WI38 (cell line): ENCODE results near the gene NTMT1.
A peak's percentile ranks its signal among the peaks of the same experiment; 100 is the strongest.
"Not testable (repeated sequence)": the region's sequence is repeated elsewhere in the genome, so short reads cannot be mapped to it uniquely, and the experiment has no call there.

Source experiments
- H3K4me3 ChIP-seq: 2 replicates; pipeline ENCODE4 v1.5.1; 2011; ENCODE audit warnings: low read depth, mild to moderate bottlenecking, control low read depth, low read length
- CTCF ChIP-seq: IDR thresholded peaks from 2 replicates; pipeline ENCODE4 v1.5.1; 2012; ENCODE audit warnings: low read depth, mild to moderate bottlenecking, control low read depth, low read length

The NTMT1 gene

GRCh38 chr9:129591916-129592315 lies 34.0 kb upstream of the NTMT1 start:
- no peak for TF ChIP-seq CTCF
- no peak overlapping the region for H3K4me3 ChIP-seq

GRCh38 chr9:129592790-129593189 lies 33.2 kb upstream of the NTMT1 start:
- H3K4me3 ChIP-seq: not testable (repeated sequence)

GRCh38 chr9:129594632-129595031 lies 31.3 kb upstream of the NTMT1 start:
- TF ChIP-seq CTCF: no peak
- no peak overlapping the region for H3K4me3 ChIP-seq

- no peak for TF ChIP-seq CTCF
- no peak overlapping the region for H3K4me3 ChIP-seq
These were observed 30.6 kb upstream of the NTMT1 start for GRCh38 chr9:129595311-129595741.

GRCh38 chr9:129595903-129596540 lies 29.9 kb upstream of the NTMT1 start:
- no peak overlapping the region for H3K4me3 ChIP-seq
- no peak for TF ChIP-seq CTCF

GRCh38 chr9:129596541-129597331 lies 29.2 kb upstream of the NTMT1 start:
- peak overlapping the region; percentile 56 for H3K4me3 ChIP-seq
- TF ChIP-seq CTCF: no peak

- no peak for TF ChIP-seq CTCF
- peak overlapping the region; percentile 56 for H3K4me3 ChIP-seq
These were observed 28.4 kb upstream of the NTMT1 start for GRCh38 chr9:129597355-129598088.
